ENCODE results near the gene USP6NL.

USP6NL gene

GRCh38 chr10:11451640-11452260 lies 159.7 kb downstream of the USP6NL start:
- H3K4ac ChIP-seq (ENCODE audit: low read depth, low read length), result no peak overlapping the region
- H2BK15ac ChIP-seq (replicated peaks; ENCODE audit: low read depth), result no peak overlapping the region
- no peak overlapping the region for H3K18ac ChIP-seq (ENCODE audit: low read length)
- no peak overlapping the region for H2BK120ac ChIP-seq (ENCODE audit: low read depth, low read length)
- no peaks in the 10 kb centered on the region for H3K27me3 ChIP-seq (ENCODE audit: insufficient read depth, low read length, poor library complexity)
- H3K4me1 ChIP-seq (ENCODE audit: control insufficient read depth, low read depth, low read length), result no peaks in the 10 kb centered on the region
- no peaks in the 10 kb centered on the region for H3K79me1 ChIP-seq (ENCODE audit: low read length)
- no peak overlapping the region for H2BK5ac ChIP-seq (ENCODE audit: low read length)
- no peaks in the 10 kb centered on the region for H3K79me2 ChIP-seq (ENCODE audit: control insufficient read depth, insufficient read depth, low read length)
- no peak overlapping the region for H3K4me3 ChIP-seq (ENCODE audit: low read length)
- DNase-seq, result no peak
- WGBS (ENCODE audit: extremely low coverage, insufficient coverage, low lambda C conversion rate), result no CpG with 5 or more reads among the region's 13 CpGs
- H3K27ac ChIP-seq (ENCODE audit: low read depth, low read length), result no peak overlapping the region
- no peaks in the 10 kb centered on the region for H3K36me3 ChIP-seq (ENCODE audit: control insufficient read depth, insufficient read depth, low read length)
- H3K4me2 ChIP-seq (ENCODE audit: low read length), result no peak overlapping the region
- H3K9ac ChIP-seq (ENCODE audit: low read length), result no peak overlapping the region
- no peak overlapping the region for H2AK5ac ChIP-seq (ENCODE audit: low read length)
- H3K23ac ChIP-seq (ENCODE audit: low read length), result no peak overlapping the region
- no peak overlapping the region for H4K8ac ChIP-seq (ENCODE audit: low read depth, low read length)
- H3K56ac ChIP-seq (ENCODE audit: low read length), result no peak overlapping the region
- H4K5ac ChIP-seq (ENCODE audit: low read length), result no peak overlapping the region

- no CpG with 5 or more reads among the region's 6 CpGs for WGBS (ENCODE audit: extremely low coverage, insufficient coverage, low lambda C conversion rate)
- no peaks in the 10 kb centered on the region for H3K79me2 ChIP-seq (ENCODE audit: control insufficient read depth, insufficient read depth, low read length)
- no peaks in the 10 kb centered on the region for H3K27me3 ChIP-seq (ENCODE audit: insufficient read depth, low read length, poor library complexity)
Measured at GRCh38 chr10:11450427-11450826, 161.0 kb downstream of the USP6NL start.

DNA sequence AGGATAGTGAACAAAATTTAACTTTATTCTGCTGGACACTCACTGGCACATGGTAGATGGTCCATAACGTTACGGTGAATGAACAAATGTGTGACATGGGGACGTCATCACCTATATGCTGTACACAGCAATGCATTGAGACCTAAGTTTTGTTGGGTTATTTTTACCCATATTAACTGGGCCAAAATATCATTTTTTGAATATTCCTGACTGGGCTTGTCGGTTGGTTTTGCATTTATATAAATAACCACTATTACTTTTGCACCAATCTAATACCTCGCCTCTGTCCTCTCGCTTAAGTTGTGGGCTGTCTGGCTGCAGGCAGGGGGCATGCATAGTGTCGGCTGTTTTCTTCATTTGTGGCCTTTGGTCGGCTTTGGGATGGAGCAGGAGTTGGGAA lies 161.7 kb downstream of the USP6NL start:
- no peak overlapping the region for H3K56ac ChIP-seq (ENCODE audit: low read length)
- no peak overlapping the region for H3K4me3 ChIP-seq (ENCODE audit: low read length)

More at GRCh38 chr10:11450427-11450826, 161.0 kb downstream of the USP6NL start:
- Histone ChIP-seq H2BK15ac (replicated peaks; ENCODE audit: low read depth) (no peak overlapping the region), H3K36me3 (ENCODE audit: control insufficient read depth, insufficient read depth, low read length) (no peaks in the 10 kb centered on the region), H4K8ac (ENCODE audit: low read depth, low read length) (no peak overlapping the region), H3K4me3 (ENCODE audit: low read length) (no peak overlapping the region), H4K5ac (ENCODE audit: low read length) (no peak overlapping the region), H3K4me2 (ENCODE audit: low read length) (no peak overlapping the region), H2AK5ac (ENCODE audit: low read length) (no peak overlapping the region), H3K18ac (ENCODE audit: low read length) (no peak overlapping the region), H2BK5ac (ENCODE audit: low read length) (no peak overlapping the region), H3K56ac (ENCODE audit: low read length) (no peak overlapping the region), H3K27ac (ENCODE audit: low read depth, low read length) (no peak overlapping the region), H2BK120ac (ENCODE audit: low read depth, low read length) (no peak overlapping the region), H3K4me1 (ENCODE audit: control insufficient read depth, low read depth, low read length) (no peaks in the 10 kb centered on the region), H3K23ac (ENCODE audit: low read length) (no peak overlapping the region), H3K79me1 (ENCODE audit: low read length) (no peaks in the 10 kb centered on the region), H3K9ac (ENCODE audit: low read length) (no peak overlapping the region), H3K4ac (ENCODE audit: low read depth, low read length) (no peak overlapping the region)
- DNase-seq, result no peak

DNA sequence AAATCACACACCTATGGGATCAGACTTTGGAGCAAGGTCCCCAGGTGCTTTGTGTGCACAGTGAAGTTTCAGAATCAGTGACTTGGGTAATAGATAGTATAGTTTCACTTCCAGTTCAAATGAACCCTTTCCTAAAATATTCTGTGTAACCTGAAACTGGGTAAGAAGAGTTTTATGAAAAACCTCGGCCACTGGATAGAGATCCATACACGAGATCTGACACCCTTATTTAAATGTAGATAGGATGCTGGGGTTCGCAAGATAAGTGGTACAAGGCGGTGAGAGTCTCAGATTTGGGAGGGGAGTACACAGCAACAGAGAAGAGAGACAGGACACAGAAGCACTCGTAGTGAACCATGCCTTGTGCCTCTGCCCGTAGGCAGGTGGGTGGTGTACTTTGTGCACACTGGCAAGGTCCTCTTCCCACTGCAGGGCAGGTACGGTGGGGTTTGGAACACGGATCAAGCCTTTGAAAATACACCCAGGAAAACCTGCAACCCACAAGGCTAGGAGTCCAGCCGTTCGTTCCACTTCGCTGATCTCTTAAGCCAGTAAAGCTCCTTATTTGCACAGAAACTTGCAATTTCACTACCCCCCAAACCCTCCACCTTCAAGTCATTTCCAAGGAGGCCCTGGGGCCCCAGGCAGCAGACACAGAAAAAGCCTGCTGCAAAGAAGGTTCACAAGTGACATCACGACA lies 162.8 kb downstream of the USP6NL start:
- no CpG with 5 or more reads among the region's 12 CpGs for WGBS (ENCODE audit: extremely low coverage, insufficient coverage, low lambda C conversion rate)
- Histone ChIP-seq H3K56ac (ENCODE audit: low read length) (no peak overlapping the region), H3K27me3 (ENCODE audit: insufficient read depth, low read length, poor library complexity) (no peaks in the 10 kb centered on the region), H3K4me3 (ENCODE audit: low read length) (no peak overlapping the region), H3K9ac (ENCODE audit: low read length) (no peak overlapping the region), H3K18ac (ENCODE audit: low read length) (no peak overlapping the region), H4K5ac (ENCODE audit: low read length) (no peak overlapping the region), H4K8ac (ENCODE audit: low read depth, low read length) (no peak overlapping the region), H3K36me3 (ENCODE audit: control insufficient read depth, insufficient read depth, low read length) (no peaks in the 10 kb centered on the region), H3K79me2 (ENCODE audit: control insufficient read depth, insufficient read depth, low read length) (no peaks in the 10 kb centered on the region), H2AK5ac (ENCODE audit: low read length) (no peak overlapping the region), H3K4ac (ENCODE audit: low read depth, low read length) (no peak overlapping the region), H3K4me2 (ENCODE audit: low read length) (no peak overlapping the region), H3K79me1 (ENCODE audit: low read length) (no peaks in the 10 kb centered on the region), H2BK5ac (ENCODE audit: low read length) (no peak overlapping the region), H3K27ac (ENCODE audit: low read depth, low read length) (no peak overlapping the region), H3K23ac (ENCODE audit: low read length) (no peak overlapping the region), H2BK15ac (replicated peaks; ENCODE audit: low read depth) (no peak overlapping the region), H3K4me1 (ENCODE audit: control insufficient read depth, low read depth, low read length) (no peaks in the 10 kb centered on the region), H2BK120ac (ENCODE audit: low read depth, low read length) (no peak overlapping the region)
- DNase-seq, result no peak

More for the DNA sequence above, 161.7 kb downstream of the USP6NL start:
- Histone ChIP-seq H2BK5ac (ENCODE audit: low read length) (no peak overlapping the region), H4K8ac (ENCODE audit: low read depth, low read length) (no peak overlapping the region), H3K36me3 (ENCODE audit: control insufficient read depth, insufficient read depth, low read length) (no peaks in the 10 kb centered on the region), H2BK15ac (replicated peaks; ENCODE audit: low read depth) (no peak overlapping the region), H4K5ac (ENCODE audit: low read length) (no peak overlapping the region), H3K9ac (ENCODE audit: low read length) (no peak overlapping the region), H3K27me3 (ENCODE audit: insufficient read depth, low read length, poor library complexity) (no peaks in the 10 kb centered on the region), H3K79me2 (ENCODE audit: control insufficient read depth, insufficient read depth, low read length) (no peaks in the 10 kb centered on the region), H3K4ac (ENCODE audit: low read depth, low read length) (no peak overlapping the region), H3K23ac (ENCODE audit: low read length) (no peak overlapping the region), H3K79me1 (ENCODE audit: low read length) (no peaks in the 10 kb centered on the region), H2AK5ac (ENCODE audit: low read length) (no peak overlapping the region), H3K27ac (ENCODE audit: low read depth, low read length) (no peak overlapping the region), H2BK120ac (ENCODE audit: low read depth, low read length) (no peak overlapping the region), H3K4me2 (ENCODE audit: low read length) (no peak overlapping the region), H3K18ac (ENCODE audit: low read length) (no peak overlapping the region), H3K4me1 (ENCODE audit: control insufficient read depth, low read depth, low read length) (no peaks in the 10 kb centered on the region)
- no CpG with 5 or more reads among the region's 8 CpGs for WGBS (ENCODE audit: extremely low coverage, insufficient coverage, low lambda C conversion rate)
- no peak for DNase-seq

- no peak overlapping the region for H2BK120ac ChIP-seq (ENCODE audit: low read depth, low read length)
- no peak overlapping the region for H3K4me2 ChIP-seq (ENCODE audit: low read length)
- no peaks in the 10 kb centered on the region for H3K79me2 ChIP-seq (ENCODE audit: control insufficient read depth, insufficient read depth, low read length)
- WGBS (ENCODE audit: extremely low coverage, insufficient coverage, low lambda C conversion rate), result no CpG with 5 or more reads among the region's 8 CpGs
- no peak overlapping the region for H2AK5ac ChIP-seq (ENCODE audit: low read length)
- H2BK15ac ChIP-seq (replicated peaks; ENCODE audit: low read depth), result no peak overlapping the region
- H3K56ac ChIP-seq (ENCODE audit: low read length), result no peak overlapping the region
- no peaks in the 10 kb centered on the region for H3K27me3 ChIP-seq (ENCODE audit: insufficient read depth, low read length, poor library complexity)
- no peaks in the 10 kb centered on the region for H3K79me1 ChIP-seq (ENCODE audit: low read length)
- no peak overlapping the region for H3K23ac ChIP-seq (ENCODE audit: low read length)
- H3K4me1 ChIP-seq (ENCODE audit: control insufficient read depth, low read depth, low read length), result no peaks in the 10 kb centered on the region
- H4K5ac ChIP-seq (ENCODE audit: low read length), result no peak overlapping the region
- DNase-seq, result no peak
- no peak overlapping the region for H3K18ac ChIP-seq (ENCODE audit: low read length)
- no peak overlapping the region for H3K9ac ChIP-seq (ENCODE audit: low read length)
- H3K36me3 ChIP-seq (ENCODE audit: control insufficient read depth, insufficient read depth, low read length), result no peaks in the 10 kb centered on the region
- no peak overlapping the region for H3K4ac ChIP-seq (ENCODE audit: low read depth, low read length)
- H3K27ac ChIP-seq (ENCODE audit: low read depth, low read length), result no peak overlapping the region
- H2BK5ac ChIP-seq (ENCODE audit: low read length), result no peak overlapping the region
- H4K8ac ChIP-seq (ENCODE audit: low read depth, low read length), result no peak overlapping the region
- H3K4me3 ChIP-seq (ENCODE audit: low read length), result no peak overlapping the region
Measured at GRCh38 chr10:11448190-11448544, 163.3 kb downstream of the USP6NL start.

DNA sequence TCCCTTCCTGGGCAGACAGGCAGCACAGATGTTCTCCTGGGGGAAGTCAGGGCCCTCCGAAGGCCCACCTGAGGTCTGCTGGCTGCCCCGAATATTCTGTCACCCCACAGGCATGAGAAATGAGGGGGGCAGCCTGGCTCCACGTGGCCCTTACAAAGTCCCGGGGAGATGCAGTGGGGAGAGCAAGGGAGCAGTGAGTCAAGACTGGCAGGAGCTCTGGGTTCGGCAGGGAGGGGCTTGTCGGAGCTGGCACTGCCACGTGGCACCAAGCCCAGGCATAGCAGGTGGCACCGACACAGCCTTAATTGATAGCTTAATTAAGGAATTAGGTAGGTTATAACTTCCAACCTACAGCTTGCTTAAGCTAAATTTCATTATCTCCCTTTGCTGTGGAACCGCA lies 163.9 kb downstream of the USP6NL start:
- H3K79me2 ChIP-seq (ENCODE audit: control insufficient read depth, insufficient read depth, low read length), result no peaks in the 10 kb centered on the region
- WGBS (ENCODE audit: extremely low coverage, insufficient coverage, low lambda C conversion rate), result no CpG with 5 or more reads among the region's 9 CpGs
- H3K4me1 ChIP-seq (ENCODE audit: control insufficient read depth, low read depth, low read length), result no peaks in the 10 kb centered on the region
- no peak overlapping the region for H2BK120ac ChIP-seq (ENCODE audit: low read depth, low read length)
- H3K56ac ChIP-seq (ENCODE audit: low read length), result no peak overlapping the region
- no peak overlapping the region for H4K5ac ChIP-seq (ENCODE audit: low read length)
- H4K8ac ChIP-seq (ENCODE audit: low read depth, low read length), result no peak overlapping the region
- H3K79me1 ChIP-seq (ENCODE audit: low read length), result no peaks in the 10 kb centered on the region
- H3K4me3 ChIP-seq (ENCODE audit: low read length), result no peak overlapping the region
- no peak overlapping the region for H3K4ac ChIP-seq (ENCODE audit: low read depth, low read length)
- H2BK5ac ChIP-seq (ENCODE audit: low read length), result no peak overlapping the region
- no peak overlapping the region for H2BK15ac ChIP-seq (replicated peaks; ENCODE audit: low read depth)
- H3K36me3 ChIP-seq (ENCODE audit: control insufficient read depth, insufficient read depth, low read length), result no peaks in the 10 kb centered on the region
- no peak overlapping the region for H2AK5ac ChIP-seq (ENCODE audit: low read length)
- no peak overlapping the region for H3K9ac ChIP-seq (ENCODE audit: low read length)
- no peak overlapping the region for H3K4me2 ChIP-seq (ENCODE audit: low read length)
- H3K18ac ChIP-seq (ENCODE audit: low read length), result no peak overlapping the region
- no peak overlapping the region for H3K27ac ChIP-seq (ENCODE audit: low read depth, low read length)
- DNase-seq, result no peak
- no peak overlapping the region for H3K23ac ChIP-seq (ENCODE audit: low read length)
- H3K27me3 ChIP-seq (ENCODE audit: insufficient read depth, low read length, poor library complexity), result no peaks in the 10 kb centered on the region
